Measurements from ENCODE around the gene ZBTB21.

The ZBTB21 gene

DNA sequence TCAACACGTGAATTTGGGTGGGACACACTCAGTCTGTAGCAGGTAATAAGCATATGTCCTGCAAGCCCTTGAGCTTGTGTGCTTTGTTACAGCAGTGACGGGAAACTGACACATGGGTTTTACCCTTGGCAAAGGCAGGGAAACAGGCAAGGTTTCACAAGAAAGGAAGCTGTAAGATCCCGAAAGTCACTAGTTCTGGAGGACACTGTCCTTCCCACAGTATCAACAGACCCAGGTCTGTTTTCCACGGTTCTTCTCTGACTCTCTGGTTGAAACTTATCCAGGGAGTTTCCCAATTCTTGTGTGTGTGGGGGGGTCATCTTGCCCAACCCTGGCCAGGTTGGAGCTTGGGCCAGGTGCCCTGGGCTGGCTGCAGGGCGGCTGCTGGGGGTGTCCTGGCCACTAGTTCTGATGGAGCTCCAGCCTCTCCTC, 29.3 kb upstream of the ZBTB21 start:
- DNase-seq = no peak

DNA sequence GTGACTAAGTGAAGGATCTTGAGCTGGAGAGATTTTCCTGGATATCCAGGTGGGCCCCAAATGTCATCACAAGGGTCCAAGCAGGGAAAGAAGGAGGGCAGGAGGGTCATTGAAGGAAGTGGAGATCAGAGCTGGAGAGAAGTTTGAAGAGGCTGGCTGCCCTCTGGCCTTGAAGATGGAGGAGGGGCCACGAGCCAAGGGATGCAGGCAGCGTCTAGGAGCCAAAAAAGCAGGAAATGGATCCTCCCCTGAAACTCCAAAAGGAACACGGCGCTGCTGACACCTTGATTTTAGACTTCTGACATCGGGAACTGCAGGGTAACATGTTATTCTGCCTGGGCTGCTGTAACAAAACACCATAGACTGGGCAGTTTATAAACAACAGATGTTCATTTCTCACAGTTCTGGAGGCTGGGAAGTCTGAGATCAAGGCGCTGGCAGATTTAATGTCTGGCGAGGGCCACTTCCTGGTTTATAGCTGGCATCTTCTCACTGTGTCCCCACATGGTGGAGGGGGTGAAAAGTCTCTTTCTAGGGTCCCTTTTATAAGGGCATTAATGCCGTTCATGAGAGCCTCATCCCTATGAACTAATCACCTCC, 28.8 kb upstream of the ZBTB21 start:
- no peak for DNase-seq

DNA sequence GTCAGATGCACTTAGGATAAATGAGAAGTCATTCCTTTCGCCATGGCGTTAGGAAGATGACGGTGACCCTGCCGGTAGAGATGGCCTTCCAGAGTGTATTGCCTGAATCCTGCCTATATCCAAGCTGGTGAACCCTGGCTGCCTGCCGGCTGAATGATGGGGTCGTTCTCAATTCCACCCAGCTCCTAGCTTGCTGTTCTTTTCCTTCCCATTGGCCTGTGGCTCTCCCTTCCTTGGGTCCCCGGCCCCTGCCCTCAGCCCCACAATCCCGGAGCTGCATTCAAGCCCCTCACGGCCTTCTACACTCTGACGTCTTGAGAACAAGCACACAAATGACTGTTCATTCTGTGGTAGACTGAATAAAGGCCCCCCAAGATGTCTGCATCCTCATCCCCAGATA, 28.2 kb upstream of the ZBTB21 start:
- DNase-seq = no peak

DNA sequence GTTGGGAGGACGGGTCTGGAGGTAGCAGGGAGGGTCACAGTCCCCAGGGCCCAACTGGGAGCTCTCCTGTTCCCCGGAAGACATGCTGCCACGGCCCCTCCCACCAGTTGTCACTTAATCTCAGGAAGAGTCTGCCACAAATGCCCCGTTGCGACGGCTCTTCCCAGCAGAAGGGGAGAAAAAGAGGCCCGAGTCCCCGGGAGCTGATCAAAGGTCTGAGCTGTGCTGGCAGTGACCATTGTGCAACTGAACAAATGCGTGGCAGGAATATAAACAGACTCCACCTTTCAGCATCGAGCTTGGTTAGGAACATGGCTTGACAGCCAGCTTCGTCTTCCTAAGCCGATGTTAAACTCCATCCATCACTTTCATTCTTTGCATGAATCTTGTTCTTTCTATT, 27.8 kb upstream of the ZBTB21 start:
- no peak for DNase-seq

DNA sequence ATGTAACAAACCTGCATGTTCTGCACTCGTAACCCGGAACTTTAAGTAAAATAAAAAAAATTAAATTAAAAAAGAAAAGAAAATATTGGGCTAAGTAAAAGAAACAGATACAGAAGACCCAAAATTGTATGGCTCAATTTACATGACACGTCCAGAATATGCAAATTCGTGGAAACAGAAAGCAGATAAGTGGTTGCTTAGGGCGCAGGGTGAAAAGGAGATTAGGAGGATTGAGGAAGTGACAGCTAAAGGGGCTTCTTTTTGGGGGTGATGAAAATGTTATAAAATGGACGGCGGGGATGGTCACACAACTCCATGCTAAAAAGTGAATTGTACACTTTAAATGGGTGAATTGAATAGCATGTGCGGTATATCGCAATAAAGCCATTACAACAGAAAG, 27.4 kb upstream of the ZBTB21 start:
- no peak for DNase-seq

DNA sequence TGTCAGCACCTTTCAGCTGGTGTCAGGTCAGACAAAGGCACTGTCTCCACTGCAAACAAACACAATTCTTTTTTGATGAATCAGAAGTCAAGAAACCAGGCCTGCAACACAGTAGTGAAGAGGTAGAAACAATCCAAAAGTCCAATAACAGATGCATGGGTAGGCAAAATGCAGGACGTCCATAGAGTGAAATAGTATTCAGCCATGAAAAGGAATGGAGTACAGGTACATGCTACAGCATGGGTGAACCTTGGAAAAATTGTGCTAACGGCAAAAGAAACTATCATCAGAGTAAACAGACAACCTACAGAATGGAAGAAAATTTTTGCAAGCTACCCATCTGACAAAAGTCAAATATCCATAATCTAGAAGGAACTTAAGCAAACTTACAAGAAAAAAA, 26.2 kb upstream of the ZBTB21 start:
- no peak for DNase-seq

DNA sequence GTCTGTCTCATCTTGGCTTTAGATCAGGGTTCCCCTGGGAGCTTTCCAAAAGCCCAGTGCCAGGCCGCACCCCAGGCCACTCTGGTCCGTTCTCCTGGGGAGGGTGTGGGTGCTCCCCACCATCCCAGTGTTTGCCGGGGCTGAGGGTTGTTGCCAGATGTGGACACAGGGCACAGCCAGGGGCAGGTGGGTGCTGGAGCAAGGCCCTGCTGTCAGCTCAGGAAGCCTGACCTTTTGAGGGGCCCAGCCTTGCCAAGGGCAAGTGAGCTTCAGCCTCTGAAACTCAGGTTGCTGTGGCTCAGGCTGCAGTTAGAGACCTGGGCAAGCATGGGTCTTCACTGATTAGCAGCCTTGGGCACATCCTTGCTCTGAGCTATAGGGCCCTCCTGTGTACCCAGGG, 22.8 kb upstream of the ZBTB21 start:
- DNase-seq = no peak

DNA sequence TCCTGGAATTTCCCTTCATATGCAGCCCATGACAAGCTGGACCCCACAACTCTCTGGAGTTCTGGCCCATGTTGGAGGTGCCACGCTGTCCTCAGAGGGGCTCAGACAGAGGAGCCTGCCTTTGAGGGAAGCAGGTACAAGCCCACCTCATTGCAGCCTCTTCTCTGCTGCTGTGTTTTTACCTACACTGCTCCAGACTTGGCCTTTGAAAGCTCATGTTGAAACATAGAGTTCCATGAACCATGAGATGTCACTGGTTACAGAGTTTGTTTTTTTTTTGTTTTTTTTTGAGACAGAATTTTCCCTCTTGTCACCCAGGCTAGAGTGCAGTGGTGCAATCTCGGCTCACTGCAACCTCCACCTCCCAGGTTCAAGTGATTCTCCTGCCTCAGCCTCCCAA, 22.1 kb upstream of the ZBTB21 start:
- DNase-seq = no peak

DNA sequence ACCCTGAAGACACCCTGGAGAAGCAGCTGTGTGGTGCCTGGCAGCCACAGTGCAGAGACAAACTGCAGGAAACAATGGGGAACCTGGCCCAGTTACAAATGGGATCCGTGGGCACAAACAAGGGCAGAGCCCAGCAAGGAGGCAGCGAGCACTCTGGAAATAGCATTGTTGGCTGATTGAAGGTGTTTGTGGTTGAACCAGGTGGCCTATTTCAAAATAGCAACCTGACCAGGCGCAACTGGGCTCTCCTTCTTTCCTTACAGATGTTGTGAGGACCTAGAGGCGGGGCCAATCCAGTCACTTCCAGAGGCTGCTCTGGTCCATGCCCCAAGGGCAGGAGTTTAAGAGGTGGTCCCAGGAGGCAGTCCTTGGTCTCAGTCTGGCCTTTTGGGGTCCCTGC, 21.7 kb upstream of the ZBTB21 start:
- no peak for DNase-seq

DNA sequence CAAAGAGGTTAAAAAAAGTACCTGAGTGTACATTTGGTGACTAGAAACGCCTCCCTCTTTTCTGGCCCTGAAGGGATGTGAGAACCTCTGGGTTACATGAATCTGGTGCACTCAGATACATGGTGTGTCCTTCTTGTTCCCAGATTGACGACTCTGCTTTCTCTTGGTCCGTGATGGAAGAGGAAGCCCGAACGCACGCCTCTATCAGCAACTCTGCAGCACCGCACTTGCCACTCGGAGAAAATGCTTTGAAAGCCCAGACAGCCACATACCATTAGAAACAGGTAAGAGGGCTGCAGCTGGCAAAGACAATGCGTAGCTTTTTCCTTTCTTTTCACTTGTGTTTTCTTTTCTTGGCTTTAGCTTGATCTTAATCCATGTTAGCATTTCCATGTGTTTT, 21.1 kb upstream of the ZBTB21 start:
- DNase-seq = no peak

DNA sequence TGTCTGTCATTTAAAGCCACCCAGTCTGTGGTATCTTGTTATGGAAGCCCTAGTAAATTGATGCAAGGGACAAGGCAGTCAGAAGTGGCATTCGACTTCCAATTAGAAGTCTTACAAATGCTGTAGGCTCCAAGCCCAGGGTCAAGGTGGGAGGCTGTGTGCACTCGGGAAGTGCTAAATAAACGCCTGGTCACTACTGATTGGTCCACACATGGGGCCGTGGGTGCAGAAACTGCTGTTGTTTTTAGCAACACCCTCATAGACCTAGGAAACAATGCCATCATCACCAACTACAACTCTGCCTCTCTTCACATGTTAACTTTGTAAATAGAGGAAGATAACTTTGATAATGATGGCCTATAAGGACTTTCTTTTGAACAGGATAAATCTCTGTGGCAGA, 20.2 kb upstream of the ZBTB21 start:
- DNase-seq = no peak

DNA sequence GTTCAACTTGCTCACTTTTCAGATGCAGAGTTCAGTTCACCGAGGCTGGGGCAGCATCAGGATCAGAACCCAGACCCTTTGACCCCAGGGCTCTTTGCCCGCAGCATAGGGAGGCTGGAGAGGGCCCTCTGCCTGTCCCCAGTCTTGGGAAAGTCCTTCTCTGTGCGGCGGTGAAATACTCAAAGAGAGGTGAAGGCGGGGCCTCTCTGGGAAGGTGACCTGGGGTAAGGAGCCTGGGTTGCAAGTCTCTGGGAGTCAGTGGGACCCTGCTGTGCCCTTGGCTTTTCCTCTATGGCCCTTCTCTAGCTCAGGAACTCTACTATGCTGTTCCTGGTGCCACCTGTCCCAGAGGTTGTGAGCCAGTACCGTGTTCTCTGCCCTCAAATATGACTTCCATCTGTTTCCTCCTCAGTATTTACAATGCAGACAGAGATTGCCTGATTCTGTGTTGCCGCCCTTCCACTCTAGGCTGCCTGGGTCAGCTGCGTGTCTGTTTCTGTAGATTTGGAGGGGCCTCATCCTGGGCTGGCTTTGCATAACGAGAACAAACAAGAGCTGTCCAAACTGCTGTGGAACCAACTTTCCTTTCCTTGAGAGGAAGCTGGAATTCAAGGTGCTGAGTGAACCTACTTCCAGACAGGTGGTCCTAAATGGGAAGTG, 18.7 kb upstream of the ZBTB21 start:
- no peak for DNase-seq

DNA sequence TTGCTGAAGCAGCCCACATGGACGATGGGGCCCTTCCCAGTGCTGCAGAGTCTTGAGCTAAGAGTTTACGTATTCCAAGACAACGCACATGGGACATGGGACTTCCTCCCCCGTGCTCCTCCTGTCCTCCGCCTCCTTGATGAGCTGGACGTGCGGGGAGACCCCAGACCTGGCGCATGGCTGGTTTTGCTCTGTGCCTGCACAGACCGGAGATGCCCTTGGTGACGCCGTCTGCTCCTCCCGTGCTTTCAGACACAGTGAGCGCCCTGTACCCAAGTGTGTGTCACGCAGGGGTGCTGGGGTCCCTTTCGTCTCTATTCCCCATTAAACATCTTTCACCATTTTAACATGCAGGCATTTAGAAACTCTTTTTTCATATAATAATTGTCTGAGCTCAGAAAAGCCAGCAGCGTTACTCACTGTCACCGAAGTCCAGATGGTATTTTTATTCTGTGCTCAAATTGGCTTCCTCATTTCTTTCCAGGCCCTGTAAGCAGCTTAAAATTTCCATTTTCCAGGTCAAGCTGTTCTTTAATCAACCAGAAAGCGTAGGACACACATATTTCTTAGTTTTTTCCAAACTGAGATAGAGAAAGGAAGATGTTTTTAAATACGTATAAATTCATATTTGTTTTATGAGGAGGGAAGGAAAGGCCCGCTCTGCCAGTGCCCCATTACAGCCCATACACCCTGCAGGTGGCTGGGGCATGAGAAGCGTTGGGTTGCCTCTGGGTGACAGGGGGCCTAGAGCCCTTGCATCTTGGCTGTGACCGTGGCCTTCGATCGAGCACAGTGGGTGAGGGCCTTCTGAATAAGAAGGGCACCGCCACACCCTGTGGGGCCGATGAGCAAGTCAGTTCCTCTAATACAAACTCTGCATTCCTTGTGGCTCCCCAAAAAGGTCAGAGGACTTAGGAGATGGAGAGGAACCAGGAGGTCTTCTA, 17.9 kb upstream of the ZBTB21 start:
- DNase-seq = no peak

DNA sequence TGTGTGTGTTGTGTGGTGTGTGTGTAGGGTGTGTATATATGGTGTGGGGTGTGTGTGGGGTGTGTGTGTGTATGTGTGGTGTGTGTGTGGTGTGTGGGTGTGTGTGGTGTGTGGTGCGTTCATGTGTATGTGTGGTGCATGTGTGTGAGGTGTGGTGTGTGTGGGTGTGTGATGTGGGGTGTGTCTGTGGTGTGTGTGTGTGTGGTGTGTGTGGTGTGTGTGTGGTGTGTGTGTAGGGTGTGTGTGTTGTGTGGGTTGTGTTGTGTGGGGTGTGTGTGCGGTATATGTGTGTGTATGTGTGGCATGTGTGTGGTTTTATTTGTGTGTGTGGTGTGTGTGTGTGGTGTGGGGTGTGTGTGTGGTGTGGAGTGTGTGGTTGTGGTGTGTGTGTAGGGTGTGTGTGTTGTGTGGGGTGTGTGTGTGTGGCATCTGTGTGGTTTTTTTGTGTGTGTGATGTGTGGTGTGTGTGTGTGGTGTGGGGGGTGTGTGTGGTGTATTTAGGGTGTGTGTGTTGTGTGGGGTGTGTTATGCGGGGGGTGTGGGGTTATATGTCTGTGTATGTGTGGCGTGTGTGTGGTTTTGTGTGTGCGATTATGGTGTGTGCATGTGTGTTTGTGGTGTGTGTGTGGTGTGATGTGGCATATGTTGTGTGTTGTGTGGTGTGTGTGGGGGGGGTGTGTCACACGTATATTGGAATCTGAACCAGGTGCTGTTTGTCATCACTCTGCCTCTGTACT, 17.1 kb upstream of the ZBTB21 start:
- no peak for DNase-seq

DNA sequence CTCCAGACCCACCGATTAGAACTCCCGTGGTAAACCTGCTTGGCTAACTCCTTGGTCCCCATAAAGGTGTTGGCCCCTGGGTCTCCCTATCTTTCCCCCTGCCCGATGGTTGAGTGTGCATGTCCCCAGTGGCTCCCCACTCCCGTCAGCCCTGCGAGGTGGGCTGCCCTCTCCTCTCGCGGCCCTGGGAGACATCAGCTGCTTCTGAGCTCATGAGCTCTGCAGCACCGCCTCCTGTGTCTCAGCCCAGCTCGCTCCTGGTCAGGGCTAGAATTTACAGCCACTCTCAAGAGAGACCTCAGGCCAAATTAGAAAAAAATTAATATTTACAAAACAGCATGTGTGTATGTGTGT, 15.9 kb upstream of the ZBTB21 start:
- no peak for DNase-seq

DNA sequence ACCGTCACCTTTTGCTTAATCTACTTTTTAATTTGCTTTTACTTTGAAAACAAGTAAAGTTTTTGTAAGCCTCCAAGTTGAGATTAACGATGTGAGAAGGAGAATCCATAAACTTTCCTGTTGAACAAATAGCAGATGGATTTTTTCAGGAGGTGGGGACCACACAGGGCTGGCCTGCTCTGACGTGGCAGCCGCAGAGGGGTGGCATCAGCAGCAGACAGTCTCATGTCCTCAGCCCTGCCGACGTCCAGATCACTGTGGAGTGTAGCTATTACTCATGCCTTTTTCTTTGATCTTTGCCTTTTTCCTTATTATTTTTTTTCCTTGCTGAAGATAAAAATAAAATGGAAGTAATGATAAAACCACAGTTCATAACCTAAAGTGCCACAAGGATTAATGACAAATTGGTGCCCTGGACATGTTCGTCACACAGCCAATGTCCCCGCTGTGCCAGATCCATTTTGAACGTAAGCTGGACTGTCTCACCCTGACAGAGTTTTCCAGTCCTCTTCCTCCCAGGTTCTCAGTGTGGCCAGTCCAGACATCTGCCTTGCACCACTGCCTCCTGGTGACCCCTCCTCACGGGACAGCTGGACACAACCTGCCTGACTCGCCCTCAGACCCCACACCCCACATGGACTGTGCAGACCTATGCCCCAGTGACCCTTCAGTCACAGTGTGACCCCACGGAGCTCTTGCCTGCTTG, 15.4 kb upstream of the ZBTB21 start:
- DNase-seq = no peak

DNA sequence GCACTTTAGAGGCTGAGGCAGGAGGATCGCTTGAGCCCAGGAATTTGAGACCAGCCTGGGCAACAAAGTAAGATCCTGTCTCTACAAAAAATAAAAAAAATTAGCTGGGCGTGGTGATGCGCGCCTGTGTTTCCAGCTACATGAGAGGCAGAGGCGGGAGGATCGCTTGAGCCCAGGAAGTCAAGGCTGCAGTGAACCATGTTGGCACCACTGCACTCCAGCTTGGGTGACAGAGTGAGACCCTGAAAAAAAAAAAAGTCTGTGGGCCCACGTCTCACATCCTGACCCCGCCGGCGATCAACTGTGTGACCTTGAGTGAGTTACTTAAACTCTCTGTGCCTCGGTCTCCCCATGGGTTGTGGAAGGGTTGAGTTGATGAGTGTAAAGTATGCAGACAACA, 12.7 kb upstream of the ZBTB21 start:
- DNase-seq = no peak

DNA sequence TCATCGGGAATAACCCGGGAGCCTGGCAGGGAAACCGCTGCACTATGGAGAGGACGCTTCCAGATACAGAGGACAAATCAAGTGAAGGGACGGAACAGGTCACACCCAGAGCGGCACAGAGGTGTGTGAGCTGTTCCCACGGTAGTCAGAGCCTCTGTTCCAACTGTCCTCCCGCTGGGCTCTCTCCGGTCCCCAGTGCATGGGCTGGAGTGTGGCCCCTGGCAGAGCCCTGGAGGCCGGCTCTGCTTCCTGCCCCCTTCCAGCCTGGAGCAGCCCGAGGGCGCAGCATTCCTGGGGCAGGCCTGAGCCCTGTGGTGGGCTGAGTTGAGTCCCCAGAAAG, 11.9 kb upstream of the ZBTB21 start:
- DNase-seq = no peak

DNA sequence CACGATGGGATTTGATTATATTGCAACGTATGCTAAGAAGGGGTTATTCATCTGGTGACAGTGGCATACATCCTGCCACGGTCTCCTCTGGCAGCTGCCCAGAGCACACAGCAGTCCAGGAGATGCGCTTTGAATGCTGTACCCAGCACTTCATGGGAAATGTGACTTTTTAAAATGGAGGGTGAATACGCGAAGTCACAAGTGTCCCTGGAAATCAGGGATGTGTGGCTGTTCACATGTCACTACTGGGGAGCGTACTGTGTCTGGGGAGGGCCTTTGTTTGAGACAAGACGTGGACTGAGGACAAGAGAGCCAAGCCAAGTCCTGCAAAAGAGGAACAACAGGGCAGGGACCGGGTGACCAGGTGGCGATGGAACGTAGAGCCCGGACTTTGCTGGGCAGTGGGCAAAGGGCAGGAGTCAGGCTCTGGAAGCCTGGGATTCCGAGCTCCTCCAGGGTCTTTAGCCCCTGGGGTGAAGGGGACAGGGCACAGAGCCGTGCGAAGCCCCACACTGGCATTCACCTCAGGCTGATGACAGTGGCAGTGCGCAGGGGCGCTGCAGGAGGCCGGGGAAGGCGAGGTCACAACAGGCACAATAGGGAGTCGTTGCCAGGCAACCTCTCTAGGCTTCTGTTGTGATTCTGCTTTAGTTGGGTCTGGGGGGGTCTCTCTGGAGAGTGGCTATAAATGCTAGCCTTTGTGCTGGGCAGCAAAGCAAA, 11.4 kb upstream of the ZBTB21 start:
- no peak for DNase-seq

DNA sequence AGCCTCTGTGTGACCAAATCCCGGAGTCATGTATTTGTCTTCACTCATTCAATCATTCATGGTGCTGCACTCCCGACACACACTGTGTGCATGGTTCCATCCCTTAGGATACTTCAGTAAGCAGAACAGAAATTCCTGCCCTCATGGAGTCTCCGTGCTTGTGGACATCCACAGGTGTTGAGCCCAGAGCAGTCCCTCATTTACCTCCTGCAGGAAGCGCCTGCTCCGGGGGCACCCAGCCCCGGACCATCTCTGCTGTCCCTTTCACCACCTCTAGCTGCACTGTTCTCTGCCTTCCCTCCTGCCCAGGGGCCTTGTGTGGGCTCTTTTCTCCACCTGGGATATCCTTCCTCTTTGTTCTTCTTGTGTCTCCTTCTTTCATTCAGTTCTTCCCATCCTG, 9.5 kb upstream of the ZBTB21 start:
- no peak for DNase-seq

DNA sequence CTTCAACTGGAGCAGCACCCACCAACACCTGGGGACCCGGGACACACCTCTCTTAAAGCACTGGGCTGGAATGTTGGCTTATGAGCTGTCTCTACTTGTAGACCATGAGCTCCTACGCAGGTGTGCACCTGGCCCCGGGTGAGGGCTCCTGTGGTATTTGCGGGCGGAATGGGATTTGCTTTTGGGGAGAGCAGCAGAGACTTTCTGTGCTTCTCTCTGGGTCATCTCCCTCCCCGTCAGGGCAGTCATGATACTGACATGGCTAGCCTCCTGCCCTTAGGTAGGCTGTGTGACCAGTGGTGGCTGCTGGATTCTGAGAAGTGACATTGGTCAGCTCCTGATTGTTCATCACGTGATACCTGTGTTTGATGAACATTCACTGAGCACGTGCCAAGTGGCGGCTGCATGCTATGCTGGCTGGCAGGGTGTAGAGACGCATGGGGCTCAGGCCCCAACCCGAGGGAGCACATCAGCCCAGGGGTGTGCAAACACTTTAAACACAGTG, 9.0 kb upstream of the ZBTB21 start:
- no peak for DNase-seq

DNA sequence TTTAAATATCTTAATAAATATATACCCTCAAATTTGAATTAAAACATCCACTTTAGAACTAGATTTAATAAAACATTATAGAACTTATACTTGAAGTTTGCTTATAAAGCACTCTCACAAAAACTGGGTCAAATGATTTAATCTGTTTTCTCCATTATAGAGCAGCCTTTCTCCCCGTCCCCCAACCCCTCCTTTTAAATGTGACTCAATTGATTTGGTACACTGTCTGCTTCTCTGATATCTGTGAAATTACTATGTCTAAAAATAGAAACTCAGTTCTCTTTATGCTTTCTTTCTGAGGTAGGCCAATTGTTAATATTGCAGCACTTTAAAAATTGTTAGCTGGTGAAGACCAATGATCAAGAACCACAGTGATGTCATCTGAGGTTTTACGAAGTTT, 6.9 kb upstream of the ZBTB21 start:
- DNase-seq = no peak
